ENCODE measurements around the gene CYSRT1. TPM values are rescaled to one million over a fixed set of nuclear protein-coding genes. Genes with fewer than 3 reads are reported as not detected.

CYSRT1 gene
- total RNA-seq, 1 experiment from 2014 or later = 1.0 TPM

GRCh38 chr9:137240841-137241489, 16.0 kb downstream of the CYSRT1 start, which contains the start of gene TUBB4B:
TUBB4B (plus strand) TSS chr9:137241287; CDS start chr9:137241361, 74 bp downstream.
- Histone ChIP-seq H2AK5ac (ENCODE audit: insufficient read length, low read length) (no peak within 1 kb of the TSS), H3K56ac (ENCODE audit: insufficient read length, low read depth, low read length) (no peak within 1 kb of the TSS), H2BK15ac (ENCODE audit: low read depth, low read length) (no peak within 1 kb of the TSS), H3K9me3 (ENCODE audit: control insufficient read depth, low read depth, low read length) (no peaks in the 10 kb centered on the region), H2AFZ (ENCODE audit: low read length) (no peak within 1 kb of the TSS), H3K4me2 (ENCODE audit: insufficient read depth, insufficient read length, low read length) (peak within 1 kb of the TSS; percentile 46), H4K91ac (ENCODE audit: insufficient read length, low read depth, low read length) (no peak within 1 kb of the TSS), H3K79me1 (ENCODE audit: insufficient read depth, low read depth, low read length, poor library complexity, severe bottlenecking) (no peaks in the 10 kb centered on the region), H3K27ac (ENCODE audit: insufficient read length, low read depth, low read length) (no peak within 1 kb of the TSS), H3K4ac (ENCODE audit: low read depth, low read length) (no peak within 1 kb of the TSS), H4K8ac (replicated peaks; ENCODE audit: insufficient read length, low read depth, low read length) (no peak within 1 kb of the TSS), H2BK12ac (ENCODE audit: insufficient read length, low read depth, low read length) (no peak within 1 kb of the TSS), H2BK20ac (ENCODE audit: low read depth, low read length, poor library complexity, severe bottlenecking) (no peak within 1 kb of the TSS), H2BK5ac (ENCODE audit: insufficient read length, low read length) (no peak within 1 kb of the TSS), H3T11ph (ENCODE audit: low read length) (no peak within 1 kb of the TSS), H3K4me1 (ENCODE audit: insufficient read depth, low read length) (peaks cover 3% of the 10 kb centered on the region; the same call in 1 of the 2 replicates), H4K5ac (ENCODE audit: insufficient read length, low read depth, low read length) (no peak within 1 kb of the TSS), H3K79me2 (ENCODE audit: insufficient read depth, low read length) (no peaks in the 10 kb centered on the region), H3K23me2 (ENCODE audit: insufficient read length, low read depth, low read length, poor library complexity, severe bottlenecking) (peaks cover 12% of the 10 kb centered on the region), H2BK120ac (ENCODE audit: low read depth, low read length, poor library complexity, severe bottlenecking) (no peak within 1 kb of the TSS), H3K18ac (ENCODE audit: insufficient read length, low read depth, low read length) (peak within 1 kb of the TSS; percentile 14), H3K9ac (ENCODE audit: extremely low read depth, insufficient read length, low read length) (peak within 1 kb of the TSS; percentile 53), H3K23ac (ENCODE audit: insufficient read length, low read depth, low read length) (no peak within 1 kb of the TSS), H3K14ac (ENCODE audit: insufficient read depth, low read length) (peak within 1 kb of the TSS; percentile 33), H3K27me3 (ENCODE audit: insufficient read depth, low read length) (no peaks in the 10 kb centered on the region), H4K20me1 (ENCODE audit: control insufficient read depth, insufficient read depth, insufficient read length) (peaks cover 3% of the 10 kb centered on the region)
- H3K9me3 Mint-ChIP-seq = no peaks in the 10 kb centered on the region; a peak in 2 of 5 replicates
- H3K36me3 Mint-ChIP-seq (ENCODE audit: insufficient read depth in 1 of 3, low read depth in 3 of 3) = peaks cover 19 to 26% (median 24%) of the 10 kb centered on the region in 3 experiments
- H3K27ac Mint-ChIP-seq = peak within 1 kb of the TSS; percentile 66 to 90 (median 89); a peak in 5 of 7 replicates
- peaks cover 24 to 37% of the 10 kb centered on the region in 2 experiments for H3K4me1 Mint-ChIP-seq
- no CpG with 5 or more reads among the region's 67 CpGs for WGBS (ENCODE audit: extremely low coverage, insufficient read length, low lambda C conversion rate)
- TF ChIP-seq CTCF (conservative IDR thresholded peaks at IDR 0.05) = no peak
- H3K27me3 Mint-ChIP-seq (ENCODE audit: low read depth) = peaks cover 5% of the 10 kb centered on the region
- H3K4me3 Mint-ChIP-seq = peak within 1 kb of the TSS; percentile 85 to 93
- DNase-seq = peak; percentile 100

Measured in H9 (cell line).